GM12875 (cell line): ENCODE data around the gene FAM171A1.

Source experiments
- H3K4me3 ChIP-seq: one replicate; pipeline ENCODE4 v1.5.1; 2011; ENCODE audit warnings: low read depth, low read length, control low read depth
- TF ChIP-seq, protein P1 (sequence below): IDR thresholded peaks from 2 replicates; pipeline ENCODE4 v1.5.1; 2011; ENCODE audit warnings: low read depth, mild to moderate bottlenecking, control low read depth, inconsistent platforms, low read length, moderate library complexity, borderline replicate concordance; ENCODE audit not compliant: insufficient read depth

The FAM171A1 gene

DNA sequence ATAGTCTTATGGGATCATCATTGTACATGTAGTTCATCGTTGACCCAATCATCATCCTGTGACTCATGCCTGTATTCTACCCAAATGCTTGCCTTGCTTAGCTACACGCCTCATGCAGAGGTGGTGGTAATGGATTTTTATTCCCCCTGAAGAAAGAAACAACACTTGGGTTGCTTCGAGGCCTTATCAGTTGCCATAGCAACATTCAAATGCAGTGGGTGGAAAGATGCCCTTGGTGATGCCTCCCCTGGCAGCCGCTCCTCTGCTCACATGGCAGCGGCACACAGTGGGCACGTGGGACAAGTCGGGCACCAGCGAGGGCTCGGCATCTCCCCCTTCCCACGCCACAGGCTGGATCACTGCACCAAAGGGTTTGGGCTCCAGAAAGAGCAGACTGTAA, 148.6 kb downstream of the FAM171A1 start:
- H3K4me3 ChIP-seq, result no peak overlapping the region
- TF ChIP-seq, protein P1, sequence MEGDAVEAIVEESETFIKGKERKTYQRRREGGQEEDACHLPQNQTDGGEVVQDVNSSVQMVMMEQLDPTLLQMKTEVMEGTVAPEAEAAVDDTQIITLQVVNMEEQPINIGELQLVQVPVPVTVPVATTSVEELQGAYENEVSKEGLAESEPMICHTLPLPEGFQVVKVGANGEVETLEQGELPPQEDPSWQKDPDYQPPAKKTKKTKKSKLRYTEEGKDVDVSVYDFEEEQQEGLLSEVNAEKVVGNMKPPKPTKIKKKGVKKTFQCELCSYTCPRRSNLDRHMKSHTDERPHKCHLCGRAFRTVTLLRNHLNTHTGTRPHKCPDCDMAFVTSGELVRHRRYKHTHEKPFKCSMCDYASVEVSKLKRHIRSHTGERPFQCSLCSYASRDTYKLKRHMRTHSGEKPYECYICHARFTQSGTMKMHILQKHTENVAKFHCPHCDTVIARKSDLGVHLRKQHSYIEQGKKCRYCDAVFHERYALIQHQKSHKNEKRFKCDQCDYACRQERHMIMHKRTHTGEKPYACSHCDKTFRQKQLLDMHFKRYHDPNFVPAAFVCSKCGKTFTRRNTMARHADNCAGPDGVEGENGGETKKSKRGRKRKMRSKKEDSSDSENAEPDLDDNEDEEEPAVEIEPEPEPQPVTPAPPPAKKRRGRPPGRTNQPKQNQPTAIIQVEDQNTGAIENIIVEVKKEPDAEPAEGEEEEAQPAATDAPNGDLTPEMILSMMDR, result no peak

DNA sequence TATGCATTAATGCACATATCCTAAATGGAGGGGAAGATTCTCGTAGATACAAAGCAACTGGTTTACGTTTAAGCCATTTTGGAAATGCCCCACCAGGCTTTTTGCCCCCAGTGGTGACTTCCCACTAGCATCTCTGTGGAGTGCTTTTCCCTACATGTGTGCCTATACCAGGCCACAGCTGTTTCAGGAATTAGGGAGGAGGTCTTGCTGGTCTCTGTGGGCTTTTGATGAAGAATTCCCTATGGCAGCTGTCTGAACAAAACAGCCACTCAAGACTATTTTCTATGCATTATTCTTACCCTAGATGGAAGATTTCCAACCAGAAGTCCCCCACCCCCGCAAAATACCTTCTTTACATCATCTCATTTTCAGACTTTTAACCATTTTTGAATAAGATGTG, 150.6 kb downstream of the FAM171A1 start:
- no peak overlapping the region for H3K4me3 ChIP-seq
- TF ChIP-seq, protein P1, result no peak

DNA sequence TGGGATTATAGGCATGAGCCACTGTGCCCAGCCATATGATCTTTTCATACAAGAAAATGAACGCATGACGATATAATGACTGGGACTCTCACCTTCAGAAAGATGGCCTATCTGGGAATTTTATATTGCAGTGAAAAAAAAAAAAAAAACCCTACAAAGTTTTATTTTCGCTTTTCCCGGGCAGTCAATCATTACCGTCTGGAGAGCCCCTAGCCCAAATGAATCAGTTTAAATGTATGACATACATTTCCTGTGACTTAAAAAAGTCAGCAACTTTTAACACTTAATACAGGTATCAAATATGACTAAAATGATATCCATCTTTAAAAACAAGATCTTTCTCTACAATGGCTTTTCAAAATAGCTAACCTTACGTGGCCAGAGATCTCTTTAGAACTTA, 154.4 kb downstream of the FAM171A1 start:
- TF ChIP-seq, protein P1, result no peak
- H3K4me3 ChIP-seq, result no peak overlapping the region

DNA sequence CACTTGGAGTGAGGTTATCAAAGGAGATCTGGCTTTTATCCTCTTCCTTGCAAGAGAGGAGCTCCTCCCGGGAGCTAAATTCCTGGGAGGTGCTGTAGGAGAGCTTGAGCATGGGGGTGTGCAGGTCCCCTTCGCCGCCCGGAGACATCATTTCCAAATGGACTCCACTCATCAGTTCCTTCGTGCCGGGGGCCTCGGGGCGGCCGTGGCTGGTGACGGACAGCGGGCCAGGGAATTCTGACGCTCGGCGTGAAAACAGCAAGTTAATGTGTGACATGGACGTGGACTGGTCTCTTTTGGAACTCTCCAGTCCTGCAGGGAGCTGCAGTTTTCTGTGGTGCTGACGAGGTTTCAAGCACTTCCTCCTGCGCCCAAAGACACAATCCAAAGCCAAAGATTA, 156.9 kb downstream of the FAM171A1 start:
- TF ChIP-seq, protein P1, result no peak
- H3K4me3 ChIP-seq, result no peak overlapping the region

DNA sequence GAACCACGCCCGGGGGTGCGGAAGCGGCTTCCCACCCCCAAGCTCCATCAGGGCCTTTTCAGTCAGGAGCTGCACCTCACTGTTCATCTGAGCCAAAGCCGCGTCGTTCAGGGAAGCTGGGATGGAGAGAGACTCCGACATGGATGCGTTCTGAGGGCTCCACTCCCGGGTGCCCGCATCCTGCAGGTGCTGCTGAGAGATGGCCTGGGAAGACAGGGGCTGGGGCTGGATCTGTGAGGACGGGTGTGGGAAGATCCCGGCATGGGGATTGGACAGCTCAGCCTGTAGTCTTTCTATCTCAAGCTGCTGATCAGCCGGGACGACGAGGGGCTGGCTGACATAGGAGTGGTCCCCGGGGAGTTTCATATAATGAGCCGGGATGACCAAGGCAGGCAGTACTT, 157.6 kb downstream of the FAM171A1 start:
- TF ChIP-seq, protein P1, result no peak

DNA sequence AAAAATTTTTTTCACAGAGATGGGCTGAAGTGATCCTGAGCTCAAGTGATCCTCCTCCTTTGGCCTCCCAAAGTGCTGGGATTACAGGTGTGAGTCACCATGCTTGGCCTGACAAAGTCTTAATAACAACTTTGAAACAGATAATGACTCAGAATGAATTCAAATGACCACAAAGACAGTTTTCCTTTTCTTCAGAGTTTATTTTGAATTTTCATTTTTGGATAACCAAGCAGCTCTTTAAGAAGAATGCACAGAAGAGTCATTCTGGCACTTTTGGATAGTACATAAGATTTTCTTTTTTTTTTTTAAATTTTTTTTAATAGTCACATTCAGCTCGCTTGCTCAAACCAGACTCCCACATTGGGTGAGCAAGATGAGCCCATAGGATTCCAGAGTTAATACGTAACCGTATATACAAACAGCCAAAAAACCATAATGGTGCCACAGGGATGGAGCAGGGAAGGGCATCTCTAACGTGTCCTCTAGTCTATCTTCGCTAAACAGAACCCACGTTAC, 159.6 kb downstream of the FAM171A1 start:
- H3K4me3 ChIP-seq, result no peak overlapping the region
- TF ChIP-seq, protein P1, result no peak

More for the DNA sequence above, 157.6 kb downstream of the FAM171A1 start:
- H3K4me3 ChIP-seq, result no peak overlapping the region

DNA sequence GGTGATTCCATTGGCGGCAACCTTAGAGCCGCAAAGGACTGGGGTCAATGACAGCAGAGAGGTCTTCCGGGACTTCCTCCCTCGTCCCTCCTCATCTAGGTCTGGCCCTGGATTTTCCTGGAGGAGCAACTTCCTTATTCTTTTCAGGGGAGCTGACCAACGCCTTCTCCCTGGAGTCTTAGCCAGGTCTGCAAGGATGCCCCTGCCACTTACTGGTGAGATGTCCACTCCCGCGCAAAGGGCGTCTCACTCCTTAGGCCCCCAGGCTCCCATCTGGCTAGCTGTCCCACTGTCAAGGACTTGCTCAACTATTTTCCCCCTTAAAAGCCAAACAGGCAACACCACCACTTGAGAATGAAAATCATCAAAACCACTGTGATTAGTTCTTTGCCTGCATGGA, 160.6 kb downstream of the FAM171A1 start:
- H3K4me3 ChIP-seq, result no peak overlapping the region
- TF ChIP-seq, protein P1, result no peak
